HG03159 (cell line): Measurements from ENCODE around the gene RNF151.
A peak's percentile ranks its signal among the peaks of the same experiment; 100 is the strongest.
"Not testable (repeated sequence)": the region's sequence is repeated elsewhere in the genome, so short reads cannot be mapped to it uniquely, and the experiment has no call there.

ENCODE experiments used
- ATAC-seq: cut with Tn5 transposase; IDR thresholded peaks from one replicate; pipeline ENCODE4 v1.9.1; 2021; ENCODE audit warnings: mild to moderate bottlenecking, moderate library complexity; ENCODE audit not compliant: unreplicated experiment

RNF151 gene

GRCh38 chr16:1966460-1966859, at the start of gene RNF151:
RNF151 (plus strand) TSS chr16:1966856; CDS start chr16:1966882, 26 bp downstream.
- ATAC-seq: no peak

- ATAC-seq: no peak
Measured at GRCh38 chr16:1917056-1917664, 49.5 kb upstream of the RNF151 start.

GRCh38 chr16:1917665-1918350, 48.8 kb upstream of the RNF151 start:
- ATAC-seq: no peak

GRCh38 chr16:1918351-1919326, 48.0 kb upstream of the RNF151 start, which contains the start of gene HS3ST6:
HS3ST6 (minus strand) TSS chr16:1918415; CDS start chr16:1918323, 92 bp downstream.
- no peak for ATAC-seq

GRCh38 chr16:1919327-1919998, 47.2 kb upstream of the RNF151 start:
- no peak for ATAC-seq

- ATAC-seq: not testable (repeated sequence)
Measured at GRCh38 chr16:1920122-1920521, 46.5 kb upstream of the RNF151 start.

GRCh38 chr16:1920727-1921171, 45.9 kb upstream of the RNF151 start:
- no peak for ATAC-seq

- no peak for ATAC-seq
Measured at GRCh38 chr16:1922357-1922756, 44.3 kb upstream of the RNF151 start.

- ATAC-seq: no peak
Measured at GRCh38 chr16:1923299-1924034, 43.2 kb upstream of the RNF151 start.

- ATAC-seq: no peak
Measured at GRCh38 chr16:1924095-1924494, 42.6 kb upstream of the RNF151 start.

GRCh38 chr16:1926271-1926670, 40.4 kb upstream of the RNF151 start:
- ATAC-seq: no peak

GRCh38 chr16:1929105-1929504, 37.6 kb upstream of the RNF151 start:
- ATAC-seq: peak; percentile 17

- peak; percentile 79 for ATAC-seq
Measured at GRCh38 chr16:1929578-1930337, 36.9 kb upstream of the RNF151 start.

GRCh38 chr16:1930338-1930720, 36.3 kb upstream of the RNF151 start:
- no peak for ATAC-seq

- no peak for ATAC-seq
Measured at GRCh38 chr16:1932050-1933028, 34.3 kb upstream of the RNF151 start.

GRCh38 chr16:1933097-1933661, 33.5 kb upstream of the RNF151 start:
- ATAC-seq: no peak

GRCh38 chr16:1936945-1937479, 29.6 kb upstream of the RNF151 start:
- no peak for ATAC-seq

GRCh38 chr16:1938316-1938715, 28.3 kb upstream of the RNF151 start:
- ATAC-seq: no peak
